Measurements from ENCODE around the gene PAQR9. TPM values are rescaled to one million over a fixed set of nuclear protein-coding genes. Genes with fewer than 3 reads are reported as not detected.

PAQR9 gene
- total and polyA plus RNA-seq, 8 donors, result 0.11 to 0.13 TPM; not detected in 6

DNA sequence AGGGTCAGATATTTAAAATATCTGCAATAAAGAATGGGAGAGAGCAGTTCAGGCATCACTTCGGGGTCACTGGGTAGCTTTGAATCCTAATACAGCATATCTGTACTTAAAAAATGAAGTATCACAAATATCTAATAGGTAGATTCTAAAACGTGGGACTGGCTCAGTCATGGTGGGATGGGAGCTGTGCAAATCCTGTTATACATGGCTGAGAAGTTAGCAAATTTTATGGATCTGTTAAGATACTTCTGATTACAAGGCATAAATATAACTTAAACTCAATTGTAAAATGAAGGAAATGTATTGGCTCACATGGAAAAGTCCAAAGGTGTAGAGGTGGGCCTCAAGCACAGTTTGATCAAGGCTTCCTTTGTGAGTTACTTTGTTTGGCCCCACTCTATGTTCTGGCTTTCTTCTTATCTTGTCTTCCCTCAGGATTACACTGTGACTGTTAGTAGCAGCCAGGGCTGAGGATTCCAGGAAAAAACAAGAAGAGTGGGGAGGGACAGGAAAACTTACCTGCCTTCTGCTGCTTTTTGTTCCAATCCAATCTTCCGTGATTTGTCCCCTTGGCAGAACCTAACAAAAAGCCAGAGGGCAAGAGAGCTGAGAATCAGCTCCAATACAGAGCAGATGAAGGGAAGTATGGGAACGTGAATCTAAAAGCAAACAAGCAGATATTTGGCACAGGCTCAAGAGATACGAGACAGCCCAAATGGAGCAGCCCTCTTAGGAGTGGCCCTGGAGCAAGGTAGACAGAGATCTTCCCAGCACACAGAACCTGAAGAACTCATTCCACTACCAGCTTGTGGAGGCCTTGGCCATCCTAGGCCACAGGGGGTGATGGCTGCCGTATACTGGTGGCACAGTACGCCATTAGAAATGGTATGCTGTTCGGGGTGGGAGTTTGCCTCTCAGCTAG lies 10.9 kb downstream of the PAQR9 start:
- Histone ChIP-seq H3K4me3 (no peak overlapping the region), H3K36me3 (no peaks in the 10 kb centered on the region), H3K4me1 (no peaks in the 10 kb centered on the region), H3K27me3 (peaks cover 24 to 37% of the 10 kb centered on the region in 2 donors), H3K9me3 (no peaks in the 10 kb centered on the region), H3K27ac (no peak overlapping the region)
- ATAC-seq, result no peak
- intact Hi-C loops (cut with DNase I), result no loop called here
- no peak for DNase-seq
- TF ChIP-seq, protein P1, sequence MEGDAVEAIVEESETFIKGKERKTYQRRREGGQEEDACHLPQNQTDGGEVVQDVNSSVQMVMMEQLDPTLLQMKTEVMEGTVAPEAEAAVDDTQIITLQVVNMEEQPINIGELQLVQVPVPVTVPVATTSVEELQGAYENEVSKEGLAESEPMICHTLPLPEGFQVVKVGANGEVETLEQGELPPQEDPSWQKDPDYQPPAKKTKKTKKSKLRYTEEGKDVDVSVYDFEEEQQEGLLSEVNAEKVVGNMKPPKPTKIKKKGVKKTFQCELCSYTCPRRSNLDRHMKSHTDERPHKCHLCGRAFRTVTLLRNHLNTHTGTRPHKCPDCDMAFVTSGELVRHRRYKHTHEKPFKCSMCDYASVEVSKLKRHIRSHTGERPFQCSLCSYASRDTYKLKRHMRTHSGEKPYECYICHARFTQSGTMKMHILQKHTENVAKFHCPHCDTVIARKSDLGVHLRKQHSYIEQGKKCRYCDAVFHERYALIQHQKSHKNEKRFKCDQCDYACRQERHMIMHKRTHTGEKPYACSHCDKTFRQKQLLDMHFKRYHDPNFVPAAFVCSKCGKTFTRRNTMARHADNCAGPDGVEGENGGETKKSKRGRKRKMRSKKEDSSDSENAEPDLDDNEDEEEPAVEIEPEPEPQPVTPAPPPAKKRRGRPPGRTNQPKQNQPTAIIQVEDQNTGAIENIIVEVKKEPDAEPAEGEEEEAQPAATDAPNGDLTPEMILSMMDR (IDR thresholded peaks at IDR 0.05), result no peak

DNA sequence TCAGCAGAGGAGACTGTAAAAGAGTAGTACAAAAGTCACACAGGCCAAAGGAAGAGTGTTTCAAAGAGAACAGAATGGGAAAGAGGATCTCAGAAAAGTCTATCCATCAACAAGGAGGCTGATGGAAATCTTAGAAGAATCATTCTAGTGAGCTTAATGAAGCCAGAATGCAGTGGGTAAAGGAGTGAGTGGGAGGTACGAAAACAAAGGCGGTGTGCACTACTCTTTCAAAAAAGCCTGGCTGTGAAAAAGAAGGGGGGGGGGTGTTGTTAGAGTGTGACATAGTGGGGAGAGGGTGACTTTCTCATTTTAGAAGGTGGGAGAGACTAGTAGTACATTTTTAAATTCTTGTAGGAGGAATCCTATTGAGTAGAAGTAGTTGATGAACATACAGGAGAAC lies 11.7 kb downstream of the PAQR9 start:
- no peak for ATAC-seq
- no peaks in the 10 kb centered on the region for H3K9me3 ChIP-seq
- H3K4me1 ChIP-seq, result no peaks in the 10 kb centered on the region
- intact Hi-C loops (cut with DNase I), result no loop called here
- H3K27me3 ChIP-seq, result peaks cover 31 to 37% of the 10 kb centered on the region in 2 donors
- DNase-seq, result no peak
- H3K36me3 ChIP-seq, result no peaks in the 10 kb centered on the region
- TF ChIP-seq, protein P1 (IDR thresholded peaks at IDR 0.05), result no peak
- H3K4me3 ChIP-seq, result no peak overlapping the region
- H3K27ac ChIP-seq, result no peak overlapping the region

DNA sequence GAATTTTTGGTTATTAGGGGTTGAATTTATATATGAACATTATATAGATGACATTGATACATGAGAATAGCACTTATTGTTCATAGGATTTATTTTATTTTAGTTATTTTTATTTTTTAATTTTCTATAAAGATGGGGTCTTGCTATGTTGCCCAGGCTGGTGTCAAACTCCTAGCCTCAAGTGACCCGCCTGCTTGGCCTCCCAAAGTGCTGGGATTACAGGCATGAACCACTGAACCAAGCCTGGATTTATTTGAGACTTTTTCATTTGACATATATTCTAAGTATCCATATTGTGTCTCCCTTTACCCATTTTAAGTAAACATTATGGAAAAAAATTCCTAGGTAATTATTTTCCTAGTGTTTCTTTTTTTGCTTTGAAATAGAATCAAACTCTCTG lies 12.5 kb downstream of the PAQR9 start:
- Histone ChIP-seq H3K4me1 (no peaks in the 10 kb centered on the region), H3K9me3 (no peaks in the 10 kb centered on the region), H3K36me3 (no peaks in the 10 kb centered on the region), H3K27me3 (peaks cover 32 to 42% of the 10 kb centered on the region in 2 donors), H3K4me3 (no peak overlapping the region), H3K27ac (no peak overlapping the region)
- intact Hi-C loops (cut with DNase I), result no loop called here
- DNase-seq (no peak), ATAC-seq (no peak)
- TF ChIP-seq, protein P1 (IDR thresholded peaks at IDR 0.05), result no peak

DNA sequence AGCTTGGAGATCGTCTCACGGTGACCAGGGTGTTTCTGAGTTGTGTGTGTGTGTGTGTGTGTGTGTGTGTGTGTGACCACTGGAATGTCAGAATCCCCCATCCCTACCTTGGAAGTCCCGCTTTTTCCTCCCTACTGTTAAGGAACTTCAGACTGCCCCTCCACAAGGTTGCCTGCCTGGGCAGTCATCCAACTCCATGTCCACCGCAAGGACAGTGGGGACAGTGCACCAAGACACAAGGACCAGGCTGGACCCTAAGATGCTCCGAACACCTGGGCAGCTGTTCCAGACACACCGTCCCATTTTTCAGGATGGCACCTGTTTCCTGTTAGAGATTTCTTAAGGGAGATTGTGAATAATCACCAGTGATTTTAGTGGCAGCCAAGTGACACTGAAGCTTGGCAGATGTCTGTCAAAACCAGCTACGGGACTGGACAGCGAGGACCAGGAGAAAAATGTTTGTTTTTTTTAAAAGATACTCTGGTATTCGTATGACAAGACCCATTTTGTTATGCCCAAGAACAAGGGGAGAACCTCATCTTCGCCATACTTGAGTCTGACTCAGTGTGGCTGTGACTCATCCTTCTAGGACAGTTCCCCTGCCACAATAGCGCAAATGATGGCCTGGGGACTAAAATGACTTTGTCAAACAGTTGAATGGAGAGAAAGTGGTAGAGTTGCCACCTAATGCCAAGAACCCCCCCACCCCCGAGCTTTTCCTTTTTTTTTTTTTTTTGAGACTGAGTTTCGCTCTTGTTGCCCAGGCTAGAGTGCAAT lies 15.5 kb downstream of the PAQR9 start:
- Histone ChIP-seq H3K4me3 (no peak overlapping the region), H3K27ac (no peak overlapping the region), H3K4me1 (no peaks in the 10 kb centered on the region), H3K9me3 (no peaks in the 10 kb centered on the region), H3K27me3 (peaks cover 30 to 44% of the 10 kb centered on the region in 2 donors), H3K36me3 (no peaks in the 10 kb centered on the region)
- TF ChIP-seq, protein P1 (IDR thresholded peaks at IDR 0.05), result no peak
- no peak for DNase-seq
- intact Hi-C loops (cut with DNase I), result no loop called here
- no peak for ATAC-seq

DNA sequence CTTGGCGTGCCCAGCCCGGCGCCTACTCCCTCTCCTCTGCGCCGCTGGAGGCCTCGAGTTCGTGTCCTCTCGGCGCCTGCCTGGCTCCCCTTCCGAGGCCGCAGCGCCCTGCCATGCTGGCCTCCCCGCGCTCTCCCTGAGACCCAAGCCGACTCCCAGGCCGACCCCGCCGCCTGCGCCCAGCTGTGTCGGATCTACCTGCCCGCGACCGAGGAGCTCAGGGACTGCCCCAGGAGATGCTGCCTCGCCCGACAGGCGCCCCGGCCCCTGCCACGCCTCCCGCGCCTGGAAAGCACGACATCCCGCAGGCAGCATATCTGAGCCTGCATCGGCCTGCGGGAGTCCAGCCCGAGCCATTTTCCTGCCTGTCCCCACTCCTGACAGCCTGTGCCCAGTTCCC lies 16.1 kb downstream of the PAQR9 start:
- Histone ChIP-seq H3K27me3 (peaks cover 30 to 44% of the 10 kb centered on the region in 2 donors), H3K4me3 (no peak overlapping the region), H3K27ac (no peak overlapping the region), H3K9me3 (no peaks in the 10 kb centered on the region), H3K36me3 (no peaks in the 10 kb centered on the region), H3K4me1 (no peaks in the 10 kb centered on the region)
- ATAC-seq, result no peak
- intact Hi-C loops (cut with DNase I), result no loop called here
- TF ChIP-seq, protein P1 (IDR thresholded peaks at IDR 0.05), result no peak
- peak in 1 of 4 donors; percentile 76 for DNase-seq

Data from left lung (tissue), 10 donors.